Activated naive CD4-positive, alpha-beta T cell treated with anti-CD3 and anti-CD28 coated beads, Interleukin-2, amount 50 U/mL, for 72 hours (primary cell): Measurements from ENCODE around the gene WDR4. TPM values are rescaled to one million over a fixed set of nuclear protein-coding genes. Genes with fewer than 3 reads are reported as not detected.
"Not testable (repeated sequence)": the region's sequence is repeated elsewhere in the genome, so short reads cannot be mapped to it uniquely, and the experiment has no call there.

Source experiments
- ATAC-seq, 2 donors: fragments of 150-1000 bp; cut with Tn5 transposase; 2 replicates each; pipeline ENCODE4 v1.10.0; 2021; ENCODE audit warnings: mild to moderate bottlenecking in 2 of 2, moderate library complexity in 2 of 2
- DNase-seq, 2 donors: peaks; one replicate each; pipeline ENCODE4 v3.0.0; 2021 to 2022; ENCODE audit warnings: low spot score in 2 of 2
- H3K27ac Mint-ChIP-seq, 2 donors: one replicate each; pipeline ENCODE4 v1.8.0; 2022; ENCODE audit warnings: mild to moderate bottlenecking in 2 of 2, mixed read lengths in 2 of 2
- H3K36me3 Mint-ChIP-seq, 2 donors: one replicate each; pipeline ENCODE4 v1.8.0; 2022; ENCODE audit warnings: mixed read lengths in 2 of 2
- H3K9me3 Mint-ChIP-seq, 2 donors: one replicate each; pipeline ENCODE4 v1.8.0; 2022; ENCODE audit warnings: mixed read lengths in 2 of 2
- total RNA-seq, 2 donors: library from RNA; stranded (reverse); gene quantifications; one replicate each; pipeline ENCODE4 v1.2.3, GENCODE V29; 2022

The WDR4 gene
- total RNA-seq, 2 donors from 2014 or later: 25.6 to 38.7 TPM

DNA sequence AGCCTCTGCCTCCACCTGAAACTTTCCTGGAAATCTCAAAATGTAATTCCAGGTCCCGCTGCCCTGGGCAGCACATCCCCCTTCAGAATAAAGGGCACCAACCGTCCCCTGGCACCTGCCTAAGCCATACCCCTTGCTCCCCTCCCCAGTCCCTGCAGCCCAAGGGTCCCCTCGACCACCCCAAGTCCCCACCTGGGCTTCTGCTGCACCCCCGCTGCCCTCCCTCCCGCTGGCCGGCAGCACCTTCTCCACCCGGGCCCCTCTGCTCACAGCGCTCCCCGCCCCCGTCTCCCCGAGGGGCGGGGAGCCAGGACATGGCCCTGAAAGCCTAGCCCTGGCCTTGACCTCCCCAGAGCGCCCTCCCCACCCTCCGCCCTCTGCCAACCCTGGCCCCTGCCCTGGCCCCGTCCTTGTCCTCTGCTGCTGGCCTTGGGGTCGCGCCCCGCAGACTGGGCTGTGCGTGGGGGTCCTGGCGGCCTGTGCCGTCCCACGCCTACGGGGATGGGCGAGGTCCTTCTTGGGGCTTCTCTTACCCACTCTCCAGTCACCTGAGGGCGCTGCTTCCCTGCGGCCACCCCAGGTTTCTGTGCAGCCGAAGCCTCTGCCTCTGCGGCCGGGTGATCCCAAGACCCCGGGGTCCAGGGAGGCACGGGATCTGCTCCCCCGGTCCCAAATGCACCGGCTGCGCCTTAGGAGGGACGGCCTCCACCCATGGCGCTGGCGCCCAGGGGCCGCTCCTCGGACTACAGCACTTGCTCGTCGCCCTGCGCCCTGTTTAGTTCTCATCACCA is 41.7 kb downstream of the WDR4 start:
- DNase-seq (peak in 1 of 2 donors; percentile 47), ATAC-seq (no peak)
- Mint-ChIP-seq H3K9me3 (no peaks in the 10 kb centered on the region), H3K27ac (peak overlapping the region; percentile 42 to 81), H3K36me3 (no peaks in the 10 kb centered on the region)

DNA sequence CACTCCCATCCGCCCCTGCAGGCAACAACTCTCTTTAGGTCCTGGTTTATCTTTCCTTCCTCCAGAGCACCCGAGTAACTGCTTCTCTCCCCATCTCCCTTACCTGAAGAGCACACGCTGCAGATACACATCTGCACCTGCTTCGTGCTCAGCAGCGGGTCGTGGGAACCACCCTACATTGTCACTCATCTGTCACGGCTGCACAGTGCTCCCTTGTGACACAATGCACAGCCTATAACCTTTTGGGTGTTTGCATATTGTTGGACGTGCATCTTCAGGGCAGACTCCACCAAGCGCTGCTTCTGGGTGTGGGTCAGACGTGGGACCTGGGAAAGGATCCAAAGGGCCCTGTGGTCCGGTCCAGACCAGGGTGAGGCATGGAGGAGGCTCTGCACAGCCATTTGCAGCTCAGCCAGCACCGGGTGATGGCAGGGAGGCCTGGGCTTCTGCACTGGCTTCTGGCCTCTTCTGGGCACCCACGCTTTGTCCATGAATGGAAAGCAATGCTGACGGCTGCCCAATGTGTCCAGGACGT is 42.5 kb downstream of the WDR4 start:
- H3K9me3 Mint-ChIP-seq: no peaks in the 10 kb centered on the region
- peak overlapping the region; percentile 42 to 81 for H3K27ac Mint-ChIP-seq
- H3K36me3 Mint-ChIP-seq: no peaks in the 10 kb centered on the region
- ATAC-seq (no peak), DNase-seq (peak in 1 of 2 donors; percentile 43)

DNA sequence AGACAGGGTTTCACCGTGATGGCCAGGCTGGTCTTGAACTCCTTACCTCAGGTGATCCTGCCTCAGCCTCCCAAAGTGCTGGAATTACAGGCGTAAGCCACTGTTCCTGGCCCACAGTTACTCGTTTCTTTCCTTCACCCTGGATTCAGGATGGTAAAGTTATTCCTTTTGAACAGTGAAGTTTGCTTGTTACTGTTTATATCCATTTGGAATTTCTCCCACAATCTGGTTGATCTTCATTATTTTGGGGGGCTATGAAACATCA is 43.0 kb downstream of the WDR4 start:
- Mint-ChIP-seq H3K27ac (no peak overlapping the region), H3K36me3 (no peaks in the 10 kb centered on the region), H3K9me3 (no peaks in the 10 kb centered on the region)
- ATAC-seq (no peak), DNase-seq (no peak)

GRCh38 chr21:42835611-42836401 is 43.5 kb downstream of the WDR4 start:
- DNase-seq (no peak), ATAC-seq (no peak)
- H3K27ac Mint-ChIP-seq: no peak overlapping the region
- no peaks in the 10 kb centered on the region for H3K9me3 Mint-ChIP-seq
- H3K36me3 Mint-ChIP-seq: no peaks in the 10 kb centered on the region

DNA sequence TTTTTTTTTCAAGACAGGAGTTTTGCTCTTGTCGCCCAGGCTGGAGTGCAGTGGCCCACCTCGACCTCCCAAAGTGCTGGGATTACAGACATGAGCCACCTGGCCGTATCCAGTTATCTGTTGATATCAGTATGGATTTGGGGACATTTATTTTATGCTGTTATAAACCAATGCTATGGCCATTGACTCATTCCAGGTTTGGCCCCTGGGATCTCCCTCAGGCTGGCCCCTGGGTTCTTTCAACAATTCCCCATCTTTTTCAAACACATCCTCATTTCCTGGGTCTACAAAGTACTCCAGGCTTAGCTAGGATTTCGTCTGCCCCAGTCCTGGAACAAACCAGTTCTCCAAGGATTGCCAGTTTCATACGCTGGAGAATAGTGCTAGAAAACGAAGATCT is 44.1 kb downstream of the WDR4 start:
- Mint-ChIP-seq H3K27ac (no peak overlapping the region), H3K36me3 (no peaks in the 10 kb centered on the region), H3K9me3 (no peaks in the 10 kb centered on the region)
- DNase-seq (no peak), ATAC-seq (no peak)

DNA sequence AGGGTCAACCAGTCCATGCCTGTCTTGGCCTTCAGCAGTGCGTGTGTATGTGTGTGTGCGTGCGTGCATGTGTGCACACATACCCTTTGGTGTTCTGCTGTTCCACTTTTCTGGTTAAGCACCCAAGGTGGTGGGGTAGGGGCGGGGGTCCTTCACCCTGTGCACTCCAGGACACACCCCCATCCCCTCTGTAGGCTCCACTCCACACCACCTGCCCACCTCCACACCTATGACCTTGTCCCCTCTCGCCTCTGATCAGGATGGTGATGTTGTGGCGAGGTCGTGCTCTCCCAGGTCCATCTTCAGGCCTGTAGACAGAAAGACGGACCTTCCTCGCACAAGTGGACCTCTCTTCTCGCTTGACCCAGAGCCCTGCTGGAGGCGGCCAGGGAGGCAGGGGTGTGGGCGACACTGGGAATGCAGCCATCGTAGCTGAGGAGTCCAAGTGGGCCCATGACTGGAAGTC is 44.6 kb downstream of the WDR4 start:
- H3K9me3 Mint-ChIP-seq: no peaks in the 10 kb centered on the region
- no peaks in the 10 kb centered on the region for H3K36me3 Mint-ChIP-seq
- DNase-seq: no peak
- ATAC-seq: no peak
- H3K27ac Mint-ChIP-seq: peak overlapping the region in 1 of 2 donors; percentile 36

DNA sequence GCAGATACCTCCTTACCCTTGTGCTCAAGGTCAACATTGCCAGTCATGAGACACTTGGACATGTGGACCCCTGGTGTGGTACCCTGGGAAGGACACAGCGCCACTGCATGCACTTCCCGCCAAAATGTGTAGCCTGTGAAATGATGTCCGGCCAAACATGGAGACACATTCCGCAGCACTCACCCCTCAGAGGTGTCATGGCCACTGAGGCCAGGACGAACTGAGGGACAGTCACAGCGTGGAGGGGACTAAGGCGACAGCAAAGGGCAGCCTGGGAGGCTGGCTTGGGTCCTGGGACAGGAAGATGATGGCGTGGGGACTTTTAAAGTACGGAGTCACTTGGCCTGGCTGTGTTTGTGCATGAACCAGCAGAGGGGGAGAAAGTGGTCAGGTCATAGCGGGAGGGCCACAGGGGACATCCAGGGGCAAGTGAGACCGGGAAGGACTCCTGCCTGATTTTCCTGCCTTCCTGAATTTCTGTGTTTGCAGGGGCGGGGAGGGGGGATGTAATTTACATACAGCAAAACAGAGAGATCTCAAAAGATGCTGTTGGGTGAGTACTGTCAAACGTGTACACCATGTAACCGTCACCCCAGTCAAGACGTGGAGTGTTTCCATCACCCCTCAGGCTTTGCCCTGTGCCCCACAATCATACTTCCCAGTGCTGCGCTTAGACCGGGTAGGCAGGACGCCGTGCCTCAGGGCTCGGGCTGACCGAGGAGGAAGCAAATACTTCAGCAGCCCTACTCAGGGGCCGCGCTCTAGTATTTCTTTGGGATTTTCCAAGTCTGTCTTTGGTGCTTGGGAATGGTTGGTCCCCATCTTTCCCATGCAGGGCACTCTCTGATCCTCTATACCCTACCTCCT is 45.2 kb downstream of the WDR4 start:
- H3K36me3 Mint-ChIP-seq: no peaks in the 10 kb centered on the region
- ATAC-seq (no peak), DNase-seq (peak in 1 of 2 donors; percentile 41)
- no peaks in the 10 kb centered on the region for H3K9me3 Mint-ChIP-seq
- peak overlapping the region; percentile 77 to 94 for H3K27ac Mint-ChIP-seq

GRCh38 chr21:42833439-42833815 is 45.9 kb downstream of the WDR4 start:
- ATAC-seq: peak; percentile 84 to 88
- Mint-ChIP-seq H3K27ac (peak overlapping the region; percentile 77 to 94), H3K9me3 (no peaks in the 10 kb centered on the region)

GRCh38 chr21:42832321-42832630 is 47.1 kb downstream of the WDR4 start:
- ATAC-seq, H3K27ac Mint-ChIP-seq, H3K36me3 Mint-ChIP-seq, DNase-seq, H3K9me3 Mint-ChIP-seq: not testable (repeated sequence)

More at GRCh38 chr21:42833439-42833815, 45.9 kb downstream of the WDR4 start:
- DNase-seq: peak; percentile 53 to 63
- H3K36me3 Mint-ChIP-seq: no peaks in the 10 kb centered on the region

- H3K9me3 Mint-ChIP-seq: no peaks in the 10 kb centered on the region
- H3K27ac Mint-ChIP-seq: peak overlapping the region; percentile 59 to 88
- DNase-seq: peak in 1 of 2 donors; percentile 43
- no peak for ATAC-seq
- no peaks in the 10 kb centered on the region for H3K36me3 Mint-ChIP-seq
These were observed 48.6 kb downstream of the WDR4 start for GRCh38 chr21:42830456-42831455.

GRCh38 chr21:42829954-42830353 is 49.4 kb downstream of the WDR4 start:
- Mint-ChIP-seq H3K36me3 (no peaks in the 10 kb centered on the region), H3K9me3 (no peaks in the 10 kb centered on the region), H3K27ac (no peak overlapping the region)
- no peak for DNase-seq
- ATAC-seq: no peak

- DNase-seq: no peak
- no peak for ATAC-seq
- Mint-ChIP-seq H3K36me3 (no peaks in the 10 kb centered on the region), H3K27ac (peak overlapping the region in 1 of 2 donors; percentile 34), H3K9me3 (no peaks in the 10 kb centered on the region)
These were observed 49.9 kb downstream of the WDR4 start for GRCh38 chr21:42829417-42829816.

- Mint-ChIP-seq H3K36me3 (no peaks in the 10 kb centered on the region), H3K9me3 (no peaks in the 10 kb centered on the region), H3K27ac (no peak overlapping the region)
- ATAC-seq: no peak
- DNase-seq: no peak
These were observed 51.8 kb downstream of the WDR4 start for GRCh38 chr21:42827588-42827987.

- ATAC-seq: no peak
- no peaks in the 10 kb centered on the region for H3K36me3 Mint-ChIP-seq
- no peaks in the 10 kb centered on the region for H3K9me3 Mint-ChIP-seq
- DNase-seq: no peak
- H3K27ac Mint-ChIP-seq: no peak overlapping the region
These were observed 58.5 kb downstream of the WDR4 start for GRCh38 chr21:42820616-42821465.
